ENCODE measurements around the gene NDUFA8.

GRCh38 chr9:122121931-122122330 lies 37.6 kb downstream of the NDUFA8 start:
- TF ChIP-seq, protein P1, sequence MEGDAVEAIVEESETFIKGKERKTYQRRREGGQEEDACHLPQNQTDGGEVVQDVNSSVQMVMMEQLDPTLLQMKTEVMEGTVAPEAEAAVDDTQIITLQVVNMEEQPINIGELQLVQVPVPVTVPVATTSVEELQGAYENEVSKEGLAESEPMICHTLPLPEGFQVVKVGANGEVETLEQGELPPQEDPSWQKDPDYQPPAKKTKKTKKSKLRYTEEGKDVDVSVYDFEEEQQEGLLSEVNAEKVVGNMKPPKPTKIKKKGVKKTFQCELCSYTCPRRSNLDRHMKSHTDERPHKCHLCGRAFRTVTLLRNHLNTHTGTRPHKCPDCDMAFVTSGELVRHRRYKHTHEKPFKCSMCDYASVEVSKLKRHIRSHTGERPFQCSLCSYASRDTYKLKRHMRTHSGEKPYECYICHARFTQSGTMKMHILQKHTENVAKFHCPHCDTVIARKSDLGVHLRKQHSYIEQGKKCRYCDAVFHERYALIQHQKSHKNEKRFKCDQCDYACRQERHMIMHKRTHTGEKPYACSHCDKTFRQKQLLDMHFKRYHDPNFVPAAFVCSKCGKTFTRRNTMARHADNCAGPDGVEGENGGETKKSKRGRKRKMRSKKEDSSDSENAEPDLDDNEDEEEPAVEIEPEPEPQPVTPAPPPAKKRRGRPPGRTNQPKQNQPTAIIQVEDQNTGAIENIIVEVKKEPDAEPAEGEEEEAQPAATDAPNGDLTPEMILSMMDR (IDR thresholded peaks at IDR 0.05) = no peak
- TF ChIP-seq POLR2AphosphoS5 (IDR thresholded peaks at IDR 0.05; ENCODE audit: insufficient read depth in 1 of 2, low read depth in 1 of 2) = no peak
- no peak for TF ChIP-seq POLR2A (IDR thresholded peaks at IDR 0.05)

Data from vagina (tissue), 2 donors.